NB4 (cell line): ENCODE measurements around the gene SMPX.

Experiments used
- MYC ChIP-seq: IDR thresholded peaks from 2 replicates; pipeline ENCODE4 v1.6.1; 2011; ENCODE audit warnings: low read depth, low read length
- POLR2A ChIP-seq: IDR thresholded peaks from 2 replicates; pipeline ENCODE4 v1.6.1; 2011; ENCODE audit warnings: mild to moderate bottlenecking; ENCODE audit not compliant: insufficient read length; ENCODE audit errors: extremely low read depth
- TF ChIP-seq, protein P1 (sequence below): IDR thresholded peaks from one replicate; pipeline ENCODE4 v1.5.1; 2012; ENCODE audit warnings: low read depth, low read length
- TF ChIP-seq, protein P2 (sequence below): IDR thresholded peaks from 2 replicates; pipeline ENCODE4 v1.6.1; 2011; ENCODE audit warnings: low read depth, low read length

DNA sequence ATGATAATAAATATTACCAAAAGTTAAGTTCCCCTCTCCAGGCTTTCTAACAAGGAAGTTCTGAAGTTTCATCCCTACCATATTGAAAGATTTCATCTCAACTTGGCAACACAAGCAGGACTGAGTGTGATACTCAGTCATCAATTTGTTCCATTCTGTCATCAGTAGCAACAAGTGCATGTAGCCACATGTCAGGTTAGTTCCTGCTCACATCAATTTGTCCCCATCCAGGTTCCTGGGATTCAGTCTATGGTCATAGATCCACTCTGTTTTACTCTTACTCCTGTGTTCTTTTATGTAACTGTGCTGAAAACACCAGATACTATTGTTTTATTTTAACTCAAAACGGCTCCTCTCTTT, 22.2 kb downstream of the SMPX start:
- TF ChIP-seq, protein P1, sequence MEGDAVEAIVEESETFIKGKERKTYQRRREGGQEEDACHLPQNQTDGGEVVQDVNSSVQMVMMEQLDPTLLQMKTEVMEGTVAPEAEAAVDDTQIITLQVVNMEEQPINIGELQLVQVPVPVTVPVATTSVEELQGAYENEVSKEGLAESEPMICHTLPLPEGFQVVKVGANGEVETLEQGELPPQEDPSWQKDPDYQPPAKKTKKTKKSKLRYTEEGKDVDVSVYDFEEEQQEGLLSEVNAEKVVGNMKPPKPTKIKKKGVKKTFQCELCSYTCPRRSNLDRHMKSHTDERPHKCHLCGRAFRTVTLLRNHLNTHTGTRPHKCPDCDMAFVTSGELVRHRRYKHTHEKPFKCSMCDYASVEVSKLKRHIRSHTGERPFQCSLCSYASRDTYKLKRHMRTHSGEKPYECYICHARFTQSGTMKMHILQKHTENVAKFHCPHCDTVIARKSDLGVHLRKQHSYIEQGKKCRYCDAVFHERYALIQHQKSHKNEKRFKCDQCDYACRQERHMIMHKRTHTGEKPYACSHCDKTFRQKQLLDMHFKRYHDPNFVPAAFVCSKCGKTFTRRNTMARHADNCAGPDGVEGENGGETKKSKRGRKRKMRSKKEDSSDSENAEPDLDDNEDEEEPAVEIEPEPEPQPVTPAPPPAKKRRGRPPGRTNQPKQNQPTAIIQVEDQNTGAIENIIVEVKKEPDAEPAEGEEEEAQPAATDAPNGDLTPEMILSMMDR: no peak
- TF ChIP-seq POLR2A (no peak), MYC (no peak)
- TF ChIP-seq, protein P2, sequence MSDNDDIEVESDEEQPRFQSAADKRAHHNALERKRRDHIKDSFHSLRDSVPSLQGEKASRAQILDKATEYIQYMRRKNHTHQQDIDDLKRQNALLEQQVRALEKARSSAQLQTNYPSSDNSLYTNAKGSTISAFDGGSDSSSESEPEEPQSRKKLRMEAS: no peak
